ENCODE measurements around the gene CCSER1.

CCSER1 gene

GRCh38 chr4:90540536-90540935 lies 413.3 kb downstream of the CCSER1 start:
- H3K9me3 ChIP-seq (ENCODE audit: insufficient read depth, low read length), result no peaks in the 10 kb centered on the region
- H3K4me3 ChIP-seq (ENCODE audit: insufficient read depth, low read length, poor library complexity, severe bottlenecking), result no peak overlapping the region
- no peaks in the 10 kb centered on the region for H3K36me3 ChIP-seq (ENCODE audit: low read length)
- no peaks in the 10 kb centered on the region for H3K27me3 ChIP-seq (ENCODE audit: low read length)
- H3K4me2 ChIP-seq (ENCODE audit: low read depth, low read length, poor library complexity, severe bottlenecking), result no peak overlapping the region
- H3F3A ChIP-seq (ENCODE audit: insufficient read depth), result no peaks in the 10 kb centered on the region
- H2AFZ ChIP-seq (ENCODE audit: low read depth, low read length, severe bottlenecking), result no peak overlapping the region
- no peaks in the 10 kb centered on the region for H4K20me1 ChIP-seq (ENCODE audit: low read depth, low read length)
- no peaks in the 10 kb centered on the region for H3K9me2 ChIP-seq (replicated peaks; ENCODE audit: insufficient read depth, low read length)
- no peak overlapping the region for H3K27ac ChIP-seq (ENCODE audit: low read depth, low read length)
- TF ChIP-seq CTCF (IDR thresholded peaks at IDR 0.05; ENCODE audit: insufficient read depth, low read length, poor library complexity, severe bottlenecking), result no peak
- no peak for TF ChIP-seq EZH2phosphoT487 (conservative IDR thresholded peaks at IDR 0.05; ENCODE audit: low read length)
- H3K79me2 ChIP-seq (ENCODE audit: insufficient read depth, low read length), result no peaks in the 10 kb centered on the region
- no peak overlapping the region for H3K9ac ChIP-seq (ENCODE audit: low read length)

GRCh38 chr4:90542216-90542615 lies 415.0 kb downstream of the CCSER1 start:
- no peak overlapping the region for H3K9ac ChIP-seq (ENCODE audit: low read length)
- TF ChIP-seq EZH2phosphoT487 (conservative IDR thresholded peaks at IDR 0.05; ENCODE audit: low read length) (no peak), CTCF (IDR thresholded peaks at IDR 0.05; ENCODE audit: insufficient read depth, low read length, poor library complexity, severe bottlenecking) (no peak)
- H3K27me3 ChIP-seq (ENCODE audit: low read length), result no peaks in the 10 kb centered on the region
- H3K4me2 ChIP-seq (ENCODE audit: low read depth, low read length, poor library complexity, severe bottlenecking), result no peak overlapping the region
- H3K9me3 ChIP-seq (ENCODE audit: insufficient read depth, low read length), result no peaks in the 10 kb centered on the region
- no peak overlapping the region for H3K27ac ChIP-seq (ENCODE audit: low read depth, low read length)
- no peaks in the 10 kb centered on the region for H3F3A ChIP-seq (ENCODE audit: insufficient read depth)
- H4K20me1 ChIP-seq (ENCODE audit: low read depth, low read length), result no peaks in the 10 kb centered on the region
- no peak overlapping the region for H2AFZ ChIP-seq (ENCODE audit: low read depth, low read length, severe bottlenecking)
- no peaks in the 10 kb centered on the region for H3K9me2 ChIP-seq (replicated peaks; ENCODE audit: insufficient read depth, low read length)
- H3K4me3 ChIP-seq (ENCODE audit: insufficient read depth, low read length, poor library complexity, severe bottlenecking), result no peak overlapping the region
- no peaks in the 10 kb centered on the region for H3K79me2 ChIP-seq (ENCODE audit: insufficient read depth, low read length)
- no peaks in the 10 kb centered on the region for H3K36me3 ChIP-seq (ENCODE audit: low read length)

- Histone ChIP-seq H3K4me2 (ENCODE audit: low read depth, low read length, poor library complexity, severe bottlenecking) (no peak overlapping the region), H4K20me1 (ENCODE audit: low read depth, low read length) (no peaks in the 10 kb centered on the region), H3K36me3 (ENCODE audit: low read length) (no peaks in the 10 kb centered on the region), H3K4me3 (ENCODE audit: insufficient read depth, low read length, poor library complexity, severe bottlenecking) (no peak overlapping the region), H2AFZ (ENCODE audit: low read depth, low read length, severe bottlenecking) (no peak overlapping the region), H3K27me3 (ENCODE audit: low read length) (no peaks in the 10 kb centered on the region), H3K9ac (ENCODE audit: low read length) (no peak overlapping the region), H3F3A (ENCODE audit: insufficient read depth) (no peaks in the 10 kb centered on the region), H3K9me2 (replicated peaks; ENCODE audit: insufficient read depth, low read length) (no peaks in the 10 kb centered on the region), H3K27ac (ENCODE audit: low read depth, low read length) (no peak overlapping the region), H3K9me3 (ENCODE audit: insufficient read depth, low read length) (no peaks in the 10 kb centered on the region), H3K79me2 (ENCODE audit: insufficient read depth, low read length) (no peaks in the 10 kb centered on the region)
- TF ChIP-seq EZH2phosphoT487 (conservative IDR thresholded peaks at IDR 0.05; ENCODE audit: low read length) (no peak), CTCF (IDR thresholded peaks at IDR 0.05; ENCODE audit: insufficient read depth, low read length, poor library complexity, severe bottlenecking) (no peak)
Measured at GRCh38 chr4:90543419-90544170, 416.4 kb downstream of the CCSER1 start.

Data from SU-DHL-6 (cell line).